NT2/D1 (cell line): ENCODE results near the gene MOGAT3.

Experiments
- SUZ12 ChIP-seq: IDR thresholded peaks from 2 replicates; pipeline ENCODE4 v1.6.1; 2011; ENCODE audit not compliant: insufficient read length, insufficient read depth; ENCODE audit errors: extremely low read depth
- YY1 ChIP-seq: IDR thresholded peaks from 2 replicates; pipeline ENCODE4 v1.6.1; 2011; ENCODE audit not compliant: insufficient read length, insufficient read depth
- ZNF274 ChIP-seq: IDR thresholded peaks from 2 replicates; pipeline ENCODE4 v1.6.1; 2011; ENCODE audit warnings: mild to moderate bottlenecking, low read depth, low read length

DNA sequence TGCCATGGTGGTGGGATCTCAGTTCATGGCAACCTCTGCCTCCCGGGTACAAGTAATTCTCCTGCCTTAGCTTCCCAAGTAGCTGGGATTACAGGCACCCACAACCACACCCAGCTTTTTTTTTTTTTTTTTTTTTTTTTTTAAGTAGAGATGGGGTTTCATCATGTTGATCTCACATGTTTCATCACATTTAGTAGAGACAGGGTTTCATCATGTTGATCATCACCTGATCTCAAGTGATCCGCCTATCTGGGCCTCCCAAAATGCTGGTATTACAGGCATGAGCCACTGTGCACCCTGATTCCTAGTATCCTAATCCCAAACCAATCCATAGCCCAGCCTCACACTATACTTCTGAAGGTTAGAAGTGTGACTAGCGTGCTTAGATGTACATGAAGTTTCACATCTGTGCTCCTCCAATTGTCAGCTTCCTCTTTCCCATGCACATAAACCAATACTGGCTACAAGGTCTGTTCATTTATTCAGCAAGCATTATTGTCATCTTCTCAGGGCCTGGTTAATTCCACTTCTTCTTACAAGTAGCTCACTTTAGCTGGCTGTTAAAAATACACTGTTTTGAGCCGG is 13.9 kb downstream of the MOGAT3 start:
- TF ChIP-seq ZNF274: no peak
- no peak for TF ChIP-seq YY1
- TF ChIP-seq SUZ12: no peak
